Upper lobe of right lung (tissue), 1 donor: Measurements from ENCODE around the gene COL24A1. TPM values are rescaled to one million over a fixed set of nuclear protein-coding genes. Genes with fewer than 3 reads are reported as not detected.

Source experiments
- ATAC-seq: fragments of 200-7000 bp; cut with Tn5 transposase; one replicate; pipeline ENCODE4 v1.9.1; 2020; ENCODE audit warnings: mild to moderate bottlenecking, moderate library complexity
- DNase-seq: peaks from one replicate; pipeline ENCODE4 v3.0.0-alpha.2; 2020
- H3K27ac ChIP-seq: fragments of 200-600 bp; one replicate; pipeline ENCODE4 v1.8.0; 2022
- H3K27me3 ChIP-seq: fragments of 200-600 bp; one replicate; pipeline ENCODE4 v1.8.0; 2022; ENCODE audit warnings: mild to moderate bottlenecking
- H3K36me3 ChIP-seq: fragments of 200-600 bp; one replicate; pipeline ENCODE4 v1.8.0; 2022
- H3K4me1 ChIP-seq: fragments of 200-600 bp; one replicate; pipeline ENCODE4 v1.8.0; 2022
- H3K4me3 ChIP-seq: fragments of 200-600 bp; one replicate; pipeline ENCODE4 v1.8.0; 2022; ENCODE audit warnings: mild to moderate bottlenecking
- H3K9me3 ChIP-seq: fragments of 200-600 bp; one replicate; pipeline ENCODE4 v1.8.0; 2022
- intact Hi-C: fragments of 100-400 bp; cut with DNase I; formaldehyde crosslinking; loops from one replicate; pipeline ENCODE4 v1.11.0; 2022
- total RNA-seq: library from RNA; stranded (reverse); fragmentation: NEBNext Ultra II Directional; extraction: Animal tissue kit (Norgen Biotek cat#: 25700); gene quantifications from one replicate; pipeline ENCODE4 v1.2.1, GENCODE V29; 2021
- TF ChIP-seq, protein P1 (sequence below): fragments of 200-600 bp; IDR thresholded peaks from one replicate; pipeline ENCODE4 v1.8.0; 2022; ENCODE audit warnings: antibody characterized with exemption
- donor health status: DM: no; HTN: yes; CAD: no; lungs with severe emphysema.

The COL24A1 gene
- total RNA-seq, 1 donor from 2014 or later, result 1.6 TPM

DNA sequence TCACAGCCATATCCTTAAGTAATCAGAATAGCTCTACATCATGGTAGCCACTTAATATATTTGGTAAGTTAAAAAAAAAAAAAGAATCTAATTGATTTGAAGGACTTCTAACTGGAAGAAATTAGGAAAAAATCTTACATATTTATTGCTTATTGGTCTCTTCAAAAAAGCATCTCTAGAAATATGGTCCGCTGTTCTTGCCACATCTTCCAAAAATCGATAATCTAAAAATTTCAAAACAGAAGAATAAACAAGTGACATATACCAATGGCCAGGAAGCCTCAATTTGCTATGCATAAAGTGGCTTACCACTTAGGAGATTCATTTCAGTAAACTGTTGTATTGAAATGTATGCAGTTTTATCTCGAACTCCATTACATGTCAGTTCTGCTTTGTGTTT, 450.6 kb downstream of the COL24A1 start:
- ATAC-seq, result no peak
- intact Hi-C loops, result no loop called here
- H3K4me1 ChIP-seq, result peaks cover 10% of the 10 kb centered on the region

DNA sequence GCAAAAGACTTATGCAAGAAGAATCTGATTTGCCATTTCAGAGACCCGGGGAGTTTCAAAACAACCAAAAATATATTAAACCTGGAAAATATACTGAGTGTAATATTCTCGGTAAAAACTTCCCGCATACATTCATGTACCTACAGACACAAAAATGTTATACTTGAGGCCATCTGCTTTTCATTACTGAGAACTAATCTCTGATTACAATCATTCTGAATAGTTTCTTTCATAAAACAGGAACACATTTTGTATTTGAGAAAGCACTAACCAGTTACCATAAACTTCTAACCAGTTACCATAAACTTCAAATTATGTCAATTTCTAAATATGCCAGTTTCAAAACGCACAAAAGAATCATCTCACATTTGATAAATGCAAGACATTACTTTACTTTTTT, 456.1 kb downstream of the COL24A1 start:
- TF ChIP-seq, protein P1, sequence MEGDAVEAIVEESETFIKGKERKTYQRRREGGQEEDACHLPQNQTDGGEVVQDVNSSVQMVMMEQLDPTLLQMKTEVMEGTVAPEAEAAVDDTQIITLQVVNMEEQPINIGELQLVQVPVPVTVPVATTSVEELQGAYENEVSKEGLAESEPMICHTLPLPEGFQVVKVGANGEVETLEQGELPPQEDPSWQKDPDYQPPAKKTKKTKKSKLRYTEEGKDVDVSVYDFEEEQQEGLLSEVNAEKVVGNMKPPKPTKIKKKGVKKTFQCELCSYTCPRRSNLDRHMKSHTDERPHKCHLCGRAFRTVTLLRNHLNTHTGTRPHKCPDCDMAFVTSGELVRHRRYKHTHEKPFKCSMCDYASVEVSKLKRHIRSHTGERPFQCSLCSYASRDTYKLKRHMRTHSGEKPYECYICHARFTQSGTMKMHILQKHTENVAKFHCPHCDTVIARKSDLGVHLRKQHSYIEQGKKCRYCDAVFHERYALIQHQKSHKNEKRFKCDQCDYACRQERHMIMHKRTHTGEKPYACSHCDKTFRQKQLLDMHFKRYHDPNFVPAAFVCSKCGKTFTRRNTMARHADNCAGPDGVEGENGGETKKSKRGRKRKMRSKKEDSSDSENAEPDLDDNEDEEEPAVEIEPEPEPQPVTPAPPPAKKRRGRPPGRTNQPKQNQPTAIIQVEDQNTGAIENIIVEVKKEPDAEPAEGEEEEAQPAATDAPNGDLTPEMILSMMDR, result no peak
- DNase-seq, result no peak
- H3K4me3 ChIP-seq, result no peak overlapping the region
- H3K27ac ChIP-seq, result no peak overlapping the region
- H3K4me1 ChIP-seq, result no peaks in the 10 kb centered on the region
- H3K9me3 ChIP-seq, result no peaks in the 10 kb centered on the region
- no peaks in the 10 kb centered on the region for H3K27me3 ChIP-seq
- no peak for ATAC-seq
- intact Hi-C loops, result no loop called here
- H3K36me3 ChIP-seq, result peaks cover 58% of the 10 kb centered on the region

More for the DNA sequence above, 450.6 kb downstream of the COL24A1 start:
- H3K27me3 ChIP-seq, result no peaks in the 10 kb centered on the region
- no peaks in the 10 kb centered on the region for H3K9me3 ChIP-seq
- DNase-seq, result no peak
- peaks cover 48% of the 10 kb centered on the region for H3K36me3 ChIP-seq
- H3K27ac ChIP-seq, result no peak overlapping the region
- TF ChIP-seq, protein P1, result no peak
- no peak overlapping the region for H3K4me3 ChIP-seq

DNA sequence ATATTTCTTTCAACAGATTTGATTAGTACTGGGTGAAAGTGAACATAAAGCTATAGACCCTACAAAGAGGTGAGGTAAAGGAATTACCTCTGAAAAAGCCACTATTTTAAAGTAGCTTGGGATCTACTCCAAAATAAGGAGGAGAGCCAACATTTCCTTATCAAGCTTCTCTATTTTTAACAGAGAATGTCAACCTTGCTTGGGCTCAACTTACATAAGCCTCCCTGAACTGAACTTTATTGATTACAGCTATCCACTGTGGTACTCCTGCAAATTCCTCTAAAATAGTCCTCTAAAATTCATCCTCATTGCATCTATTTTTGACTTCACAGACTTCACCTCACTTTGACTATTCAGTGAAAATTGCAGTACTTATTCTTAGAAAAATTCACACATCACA, 458.7 kb downstream of the COL24A1 start:
- no peaks in the 10 kb centered on the region for H3K9me3 ChIP-seq
- intact Hi-C loops, result no loop called here
- no peak for DNase-seq
- TF ChIP-seq, protein P1, result no peak
- H3K4me3 ChIP-seq, result no peak overlapping the region
- H3K4me1 ChIP-seq, result no peaks in the 10 kb centered on the region
- H3K27ac ChIP-seq, result no peak overlapping the region
- no peak for ATAC-seq
- peaks cover 37% of the 10 kb centered on the region for H3K36me3 ChIP-seq
- no peaks in the 10 kb centered on the region for H3K27me3 ChIP-seq

DNA sequence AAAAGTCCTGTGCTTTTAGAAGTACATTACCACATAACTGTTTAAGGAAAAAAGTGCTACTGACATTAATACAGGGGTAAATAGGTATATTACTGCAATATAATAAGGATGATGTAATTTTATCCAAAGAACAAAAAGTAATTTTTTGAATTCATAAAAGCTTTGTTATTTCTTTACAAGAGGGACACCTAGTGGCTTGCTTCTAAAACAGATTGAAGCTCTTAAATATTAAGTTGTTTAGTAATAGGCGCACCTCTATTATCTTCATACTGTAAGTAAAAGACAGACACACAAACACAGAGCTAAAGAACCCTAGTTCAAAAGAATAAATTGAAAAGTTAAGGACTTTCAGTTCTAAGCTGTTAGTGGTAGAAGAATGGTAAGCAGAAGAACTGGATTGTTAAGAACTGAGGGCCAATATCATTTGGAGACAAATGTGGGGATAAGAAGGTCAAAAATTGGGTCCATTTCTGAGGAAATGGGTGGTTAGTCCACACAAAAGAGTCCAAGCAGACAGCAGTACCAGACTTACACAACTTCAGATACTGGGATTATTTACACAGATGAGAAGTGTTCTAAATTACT, 463.8 kb downstream of the COL24A1 start:
- intact Hi-C loops, result loop anchor here (5.0 kb wide), 1 partner anchor 386 kb away; no protein-coding TSS in a partner anchor
- H3K27ac ChIP-seq, result no peak overlapping the region
- DNase-seq (no peak), ATAC-seq (peak; percentile 32)
- H3K27me3 ChIP-seq, result no peaks in the 10 kb centered on the region
- TF ChIP-seq, protein P1, result peak; percentile 57
- no peaks in the 10 kb centered on the region for H3K4me1 ChIP-seq
- no peak overlapping the region for H3K4me3 ChIP-seq
- H3K9me3 ChIP-seq, result no peaks in the 10 kb centered on the region
- H3K36me3 ChIP-seq, result peaks cover 6% of the 10 kb centered on the region

DNA sequence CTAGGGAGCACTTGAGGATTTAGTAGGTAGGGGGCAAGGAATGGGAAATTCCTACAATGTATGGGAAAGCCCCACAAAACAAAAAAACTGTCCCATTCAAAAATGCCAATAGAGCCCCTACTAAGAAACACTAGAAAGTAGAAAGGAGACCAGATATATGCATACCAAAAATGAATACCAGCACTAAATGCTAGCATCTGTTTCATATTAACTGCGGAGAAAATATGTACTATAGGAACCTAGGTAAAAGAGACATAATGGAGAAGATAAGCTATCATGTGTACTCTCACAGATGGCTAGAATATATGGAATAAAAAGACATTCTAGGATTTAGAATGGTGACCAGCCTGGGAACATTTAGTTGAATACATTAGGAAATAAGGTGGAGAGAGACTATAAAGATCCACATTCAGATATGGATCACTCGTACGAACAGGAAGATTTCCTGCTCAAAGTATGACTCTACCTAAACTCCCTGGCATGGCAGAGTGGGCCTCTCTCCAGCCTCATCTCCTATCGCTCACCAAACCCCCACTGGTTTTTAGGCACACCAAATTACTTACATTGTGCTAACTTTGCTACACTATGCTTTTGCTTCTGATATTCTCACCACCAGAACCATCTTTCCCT, 466.7 kb downstream of the COL24A1 start:
- DNase-seq (no peak), ATAC-seq (no peak)
- Histone ChIP-seq H3K9me3 (no peaks in the 10 kb centered on the region), H3K36me3 (peaks cover 6% of the 10 kb centered on the region), H3K27ac (no peak overlapping the region), H3K4me1 (no peaks in the 10 kb centered on the region), H3K27me3 (no peaks in the 10 kb centered on the region), H3K4me3 (no peak overlapping the region)
- intact Hi-C loops, result loop anchor here (5.0 kb wide), 1 partner anchor 383 kb away; no protein-coding TSS in a partner anchor
- TF ChIP-seq, protein P1, result no peak
